Breast epithelium (tissue), 4 donors: ENCODE measurements around the gene PMEPA1. TPM values are rescaled to one million over a fixed set of nuclear protein-coding genes. Genes with fewer than 3 reads are reported as not detected.

Source experiments
- DNase-seq, 2 donors: peaks; one replicate each; pipeline ENCODE4 v3.0.0-alpha.2; 2019; ENCODE audit warnings: low spot score in 2 of 2
- H3K27ac ChIP-seq, 2 donors: fragments of 200-600 bp; sonication (generic) in 1 of 2; one replicate each; pipeline ENCODE4 v1.5.1; 2016 to 2019; ENCODE audit warnings: mild to moderate bottlenecking in 1 of 2
- H3K27me3 ChIP-seq, 2 donors: fragments of 200-600 bp; sonication (generic) in 1 of 2; one replicate each; pipeline versions ENCODE4 v1.5.1 to v1.6.0; 2017 to 2019; ENCODE audit warnings: control low read depth in 1 of 2, mild to moderate bottlenecking in 1 of 2
- H3K36me3 ChIP-seq: fragments of 200-600 bp; one replicate; pipeline ENCODE4 v1.5.1; 2019
- H3K4me1 ChIP-seq, 2 donors: fragments of 200-600 bp; sonication (generic); one replicate each; pipeline ENCODE4 v1.5.1; 2016 to 2019; ENCODE audit warnings: control low read depth in 1 of 2
- H3K4me3 ChIP-seq, 3 donors: fragments of 200-600 bp; sonication (generic); 1 replicate in 2 of 3; 2 replicates in 1 of 3; pipeline ENCODE4 v1.5.1; 2016 to 2019; ENCODE audit warnings: mild to moderate bottlenecking in 3 of 3, moderate library complexity in 2 of 3
- H3K9me3 ChIP-seq, 2 donors: fragments of 200-600 bp; sonication (generic) in 1 of 2; one replicate each; pipeline ENCODE4 v1.5.1; 2016 to 2019; ENCODE audit warnings: control low read depth in 1 of 2
- POLR2A ChIP-seq: fragments of 450-650 bp; IDR thresholded peaks from one replicate; pipeline ENCODE4 v1.6.1; 2016; ENCODE audit warnings: antibody characterized with exemption, mild to moderate bottlenecking, moderate library complexity
- POLR2AphosphoS5 ChIP-seq, 3 donors: sonication (generic); formaldehyde crosslinking; IDR thresholded peaks; one replicate each; pipeline ENCODE4 v1.6.1; 2017; ENCODE audit warnings: antibody characterized with exemption in 3 of 3
- intact Hi-C: fragments of 100-400 bp; cut with DNase I; formaldehyde crosslinking; loops from one replicate; pipeline ENCODE4 v1.15.1; 2023; ENCODE audit warnings: low total_unique reads
- total RNA-seq, 3 donors: library from RNA; depleted of rRNA; stranded (reverse); fragments of >200 nt; gene quantifications; one replicate each; pipeline ENCODE4 v1.1.0, GENCODE V29; 2016
- TF ChIP-seq, protein P1 (sequence below), 3 donors: fragments of 450-650 bp; IDR thresholded peaks; one replicate each; pipeline ENCODE4 v1.5.1; 2016 to 2017; ENCODE audit warnings: antibody characterized with exemption in 3 of 3, mild to moderate bottlenecking in 3 of 3, moderate library complexity in 3 of 3

The PMEPA1 gene
- total RNA-seq, 3 donors from 2014 or later: 9.2 to 13.2 (median 13.1) TPM

DNA sequence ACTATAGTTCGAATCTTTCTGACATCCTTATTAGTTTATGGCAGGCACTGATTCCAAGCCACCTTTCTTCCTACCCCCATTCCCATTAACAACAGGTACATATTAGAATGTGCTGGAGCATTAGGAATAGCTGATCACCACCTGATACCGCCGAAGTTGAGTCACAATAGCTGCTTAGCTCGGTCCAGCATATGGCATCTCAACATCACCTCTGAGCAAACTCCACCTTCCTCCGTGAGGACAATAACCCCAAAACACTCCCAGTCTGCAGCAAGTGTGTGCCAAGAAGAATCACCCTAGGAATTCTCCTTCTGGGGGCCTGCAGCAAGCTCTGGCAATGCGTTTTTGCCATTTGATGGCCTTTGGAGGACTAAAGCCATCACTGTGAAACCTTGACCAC lies 8.7 kb downstream of the PMEPA1 start:
- intact Hi-C loops: no loop called here
- no peaks in the 10 kb centered on the region for H3K36me3 ChIP-seq
- peaks cover 0 to 3% of the 10 kb centered on the region in 2 donors for H3K4me1 ChIP-seq
- H3K27ac ChIP-seq: no peak overlapping the region
- DNase-seq: no peak
- H3K27me3 ChIP-seq: no peaks in the 10 kb centered on the region
- no peak overlapping the region for H3K4me3 ChIP-seq
- H3K9me3 ChIP-seq: no peaks in the 10 kb centered on the region
- TF ChIP-seq POLR2A (no peak), POLR2AphosphoS5 (IDR thresholded peaks at IDR 0.05) (no peak)
- TF ChIP-seq, protein P1, sequence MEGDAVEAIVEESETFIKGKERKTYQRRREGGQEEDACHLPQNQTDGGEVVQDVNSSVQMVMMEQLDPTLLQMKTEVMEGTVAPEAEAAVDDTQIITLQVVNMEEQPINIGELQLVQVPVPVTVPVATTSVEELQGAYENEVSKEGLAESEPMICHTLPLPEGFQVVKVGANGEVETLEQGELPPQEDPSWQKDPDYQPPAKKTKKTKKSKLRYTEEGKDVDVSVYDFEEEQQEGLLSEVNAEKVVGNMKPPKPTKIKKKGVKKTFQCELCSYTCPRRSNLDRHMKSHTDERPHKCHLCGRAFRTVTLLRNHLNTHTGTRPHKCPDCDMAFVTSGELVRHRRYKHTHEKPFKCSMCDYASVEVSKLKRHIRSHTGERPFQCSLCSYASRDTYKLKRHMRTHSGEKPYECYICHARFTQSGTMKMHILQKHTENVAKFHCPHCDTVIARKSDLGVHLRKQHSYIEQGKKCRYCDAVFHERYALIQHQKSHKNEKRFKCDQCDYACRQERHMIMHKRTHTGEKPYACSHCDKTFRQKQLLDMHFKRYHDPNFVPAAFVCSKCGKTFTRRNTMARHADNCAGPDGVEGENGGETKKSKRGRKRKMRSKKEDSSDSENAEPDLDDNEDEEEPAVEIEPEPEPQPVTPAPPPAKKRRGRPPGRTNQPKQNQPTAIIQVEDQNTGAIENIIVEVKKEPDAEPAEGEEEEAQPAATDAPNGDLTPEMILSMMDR (IDR thresholded peaks at IDR 0.05): no peak

DNA sequence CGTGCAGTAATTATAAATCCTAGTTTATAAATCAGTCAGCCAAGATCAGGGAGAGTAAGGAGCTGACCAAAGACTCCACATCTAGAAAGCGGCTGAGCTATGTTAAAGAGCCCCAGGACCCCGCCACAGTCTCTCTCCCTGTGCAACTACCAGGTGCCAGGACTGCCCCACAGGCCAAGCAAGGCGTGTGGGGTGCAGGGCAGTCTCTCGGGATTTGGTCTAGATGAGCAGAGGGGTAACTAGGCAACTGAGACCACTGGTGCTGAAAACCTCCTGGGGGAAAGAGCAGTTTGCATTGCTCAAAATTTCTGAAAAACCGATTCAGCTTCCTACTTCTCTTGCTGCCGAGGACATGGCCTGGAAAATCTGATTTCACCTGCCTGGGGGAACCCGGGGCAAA lies 10.4 kb downstream of the PMEPA1 start:
- DNase-seq: no peak
- Histone ChIP-seq H3K9me3 (no peaks in the 10 kb centered on the region), H3K4me3 (no peak overlapping the region), H3K27me3 (no peaks in the 10 kb centered on the region), H3K27ac (no peak overlapping the region), H3K4me1 (peaks cover 0 to 12% of the 10 kb centered on the region in 2 donors), H3K36me3 (no peaks in the 10 kb centered on the region)
- intact Hi-C loops: no loop called here
- TF ChIP-seq POLR2AphosphoS5 (IDR thresholded peaks at IDR 0.05) (no peak), POLR2A (no peak)
- TF ChIP-seq, protein P1 (IDR thresholded peaks at IDR 0.05): no peak

DNA sequence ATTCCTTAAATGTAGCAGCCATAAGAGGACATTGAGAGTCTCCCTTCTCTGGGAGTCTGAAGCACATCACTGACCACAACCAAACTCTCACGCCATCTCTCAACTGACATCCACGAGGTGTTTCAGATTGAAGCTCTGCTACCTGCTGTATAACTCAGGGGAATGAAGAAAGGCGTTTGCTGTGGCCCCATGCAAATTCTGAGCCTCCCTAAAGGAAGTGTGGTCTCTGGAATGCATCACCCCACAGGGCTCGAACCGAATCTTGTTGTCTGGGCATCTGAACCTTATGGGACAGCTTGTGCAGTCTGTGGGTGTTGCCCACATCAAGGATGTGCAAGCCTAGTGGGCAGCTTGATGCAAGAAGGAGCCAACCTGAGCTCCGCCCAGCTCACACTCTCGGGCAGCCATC lies 10.9 kb downstream of the PMEPA1 start:
- no peak overlapping the region for H3K4me3 ChIP-seq
- peaks cover 0 to 14% of the 10 kb centered on the region in 2 donors for H3K4me1 ChIP-seq
- H3K27ac ChIP-seq: peak overlapping the region in 1 of 2 donors; percentile 50
- intact Hi-C loops: no loop called here
- H3K9me3 ChIP-seq: no peaks in the 10 kb centered on the region
- H3K27me3 ChIP-seq: no peaks in the 10 kb centered on the region
- H3K36me3 ChIP-seq: no peaks in the 10 kb centered on the region
- TF ChIP-seq POLR2AphosphoS5 (IDR thresholded peaks at IDR 0.05) (no peak), POLR2A (no peak)
- TF ChIP-seq, protein P1 (IDR thresholded peaks at IDR 0.05): no peak
- DNase-seq: no peak

DNA sequence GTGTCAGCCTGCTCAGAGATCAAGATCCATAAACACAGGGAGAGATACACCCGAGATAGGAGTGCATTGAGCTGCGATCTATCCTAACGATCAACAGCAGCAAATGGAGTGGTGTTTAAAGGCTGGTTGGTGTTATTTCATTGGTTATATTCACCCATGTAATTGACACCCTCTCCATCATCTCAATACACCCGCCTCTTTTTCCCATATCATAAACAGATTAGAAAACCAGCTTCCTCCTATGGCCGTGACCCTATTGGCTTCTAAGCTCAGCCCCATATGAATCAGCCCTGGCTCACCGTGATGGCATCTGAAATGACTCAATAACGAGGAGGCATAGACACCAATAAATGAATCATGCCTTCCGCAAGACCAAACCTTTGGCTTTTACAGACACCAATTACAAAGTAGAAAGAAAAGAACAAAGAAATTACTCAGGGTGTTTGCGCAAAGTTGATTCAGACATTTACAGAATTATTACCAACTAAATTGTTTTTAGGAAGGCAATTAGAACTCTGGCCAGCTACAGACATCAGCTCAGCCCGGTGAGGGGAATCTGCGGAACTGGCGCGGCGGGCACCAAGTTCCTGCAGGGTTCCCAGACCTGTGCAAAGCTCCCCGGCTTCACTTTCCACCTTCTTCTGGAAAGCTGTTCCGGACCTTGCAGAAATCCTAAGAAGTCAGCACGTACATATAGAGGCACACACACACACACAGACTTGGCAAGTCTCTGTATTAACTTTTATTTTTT lies 11.5 kb downstream of the PMEPA1 start:
- TF ChIP-seq POLR2AphosphoS5 (IDR thresholded peaks at IDR 0.05): peak in 1 of 3 donors; percentile 29
- no peak for TF ChIP-seq POLR2A
- no peaks in the 10 kb centered on the region for H3K9me3 ChIP-seq
- DNase-seq: peak in 1 of 2 donors; percentile 60
- H3K27me3 ChIP-seq: no peaks in the 10 kb centered on the region
- intact Hi-C loops: no loop called here
- peaks cover 0 to 20% of the 10 kb centered on the region in 2 donors for H3K4me1 ChIP-seq
- H3K27ac ChIP-seq: peak overlapping the region; percentile 27 to 50
- H3K4me3 ChIP-seq: no peak overlapping the region
- no peaks in the 10 kb centered on the region for H3K36me3 ChIP-seq

DNA sequence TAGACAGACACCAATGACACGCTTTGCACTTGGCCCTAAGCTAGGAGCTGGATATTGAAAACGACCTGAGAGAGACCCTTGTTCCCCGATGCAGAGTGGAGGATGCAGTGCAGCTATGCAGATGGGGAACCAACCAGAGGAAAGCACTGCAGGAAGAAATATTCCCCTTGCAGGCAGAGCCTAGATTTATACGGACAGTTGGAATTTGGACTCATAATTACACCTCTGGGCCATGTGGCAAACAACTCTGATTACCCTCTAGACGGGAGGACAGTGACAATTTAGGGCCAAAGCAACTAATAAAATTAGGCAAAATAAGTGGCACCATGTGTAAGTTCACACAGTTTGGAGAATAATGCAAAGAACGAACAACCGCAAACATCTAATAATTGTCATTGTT lies 12.3 kb downstream of the PMEPA1 start:
- H3K9me3 ChIP-seq: no peaks in the 10 kb centered on the region
- no peak overlapping the region for H3K4me3 ChIP-seq
- no peak for DNase-seq
- peaks cover 0 to 26% of the 10 kb centered on the region in 2 donors for H3K4me1 ChIP-seq
- intact Hi-C loops: no loop called here
- no peaks in the 10 kb centered on the region for H3K36me3 ChIP-seq
- H3K27me3 ChIP-seq: no peaks in the 10 kb centered on the region
- H3K27ac ChIP-seq: no peak overlapping the region
- TF ChIP-seq, protein P1 (IDR thresholded peaks at IDR 0.05): no peak
- TF ChIP-seq POLR2AphosphoS5 (IDR thresholded peaks at IDR 0.05) (no peak), POLR2A (no peak)
